NT2/D1 (cell line): ENCODE data around the gene RANBP6.
"Not testable (repeated sequence)": the region's sequence is repeated elsewhere in the genome, so short reads cannot be mapped to it uniquely, and the experiment has no call there.

Source experiments
- DNase-seq: peaks from one replicate; pipeline ENCODE4 v3.0.0-alpha.2; 2011; ENCODE audit warnings: low read depth, low spot score
- H3K27me3 ChIP-seq: 2 replicates; pipeline ENCODE4 v1.6.0; 2011; ENCODE audit warnings: mild to moderate bottlenecking; ENCODE audit not compliant: insufficient read length, insufficient read depth
- H3K36me3 ChIP-seq: 2 replicates; pipeline ENCODE4 v1.6.1; 2011; ENCODE audit warnings: mild to moderate bottlenecking, low read length, mixed read lengths; ENCODE audit not compliant: insufficient read depth, insufficient read length
- H3K4me1 ChIP-seq: 2 replicates; pipeline ENCODE4 v1.5.1; 2011; ENCODE audit not compliant: insufficient read depth, insufficient read length
- H3K4me3 ChIP-seq: 2 replicates; pipeline ENCODE4 v1.5.1; 2011; ENCODE audit warnings: low read depth; ENCODE audit not compliant: insufficient read length
- H3K9ac ChIP-seq: 2 replicates; pipeline ENCODE4 v1.6.0; 2011; ENCODE audit warnings: low read depth; ENCODE audit not compliant: insufficient read length
- H3K9me3 ChIP-seq: 2 replicates; pipeline ENCODE4 v1.5.1; 2011; ENCODE audit warnings: mild to moderate bottlenecking, low read length; ENCODE audit not compliant: insufficient read depth
- SUZ12 ChIP-seq: IDR thresholded peaks from 2 replicates; pipeline ENCODE4 v1.6.1; 2011; ENCODE audit not compliant: insufficient read length, insufficient read depth; ENCODE audit errors: extremely low read depth
- YY1 ChIP-seq: IDR thresholded peaks from 2 replicates; pipeline ENCODE4 v1.6.1; 2011; ENCODE audit not compliant: insufficient read length, insufficient read depth
- ZNF274 ChIP-seq: IDR thresholded peaks from 2 replicates; pipeline ENCODE4 v1.6.1; 2011; ENCODE audit warnings: mild to moderate bottlenecking, low read depth, low read length

RANBP6 gene

DNA sequence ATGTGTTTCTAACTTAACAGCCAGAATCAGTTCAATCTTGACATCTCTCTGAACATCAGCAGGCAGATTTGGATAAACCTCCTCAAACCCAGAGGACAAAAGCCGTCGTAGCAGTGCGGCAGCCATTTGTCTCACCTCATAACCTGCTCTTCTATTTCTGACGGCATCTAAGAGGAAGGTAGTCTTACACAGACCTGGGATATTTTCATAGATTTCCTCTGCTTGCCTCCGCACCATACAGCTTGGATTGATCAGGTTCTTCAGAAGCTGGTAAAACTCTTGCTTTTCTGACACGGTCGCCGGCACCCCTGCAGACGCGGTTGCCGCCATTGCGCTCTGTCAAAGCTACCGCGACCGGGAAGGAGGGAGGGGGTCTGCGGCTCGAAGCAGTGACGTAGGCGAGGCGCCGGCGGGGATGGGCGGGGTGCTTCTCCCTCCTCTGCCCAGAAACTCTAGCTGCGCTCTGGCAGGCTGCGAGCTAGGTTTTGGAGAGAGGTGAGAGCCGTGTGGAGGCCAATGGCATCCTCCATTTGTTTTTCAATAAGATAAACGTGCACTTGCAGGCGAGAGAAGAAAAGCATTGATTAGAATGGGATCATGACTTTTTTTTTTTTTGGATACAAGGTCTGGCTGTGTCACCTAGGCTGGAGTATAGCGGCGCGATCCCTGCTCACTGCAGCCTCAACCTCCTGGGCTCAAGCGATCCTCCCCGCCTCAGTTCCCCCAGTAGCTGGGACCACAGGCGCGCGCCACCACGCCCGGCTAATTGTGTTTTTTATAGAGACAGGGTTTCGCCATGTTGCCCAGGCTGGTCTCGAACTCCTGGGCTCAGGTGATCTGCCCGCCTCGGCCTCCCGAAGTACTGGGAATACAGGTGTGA lies at the start of gene RANBP6:
Gene RANBP6, minus strand, starts transcription at position 347 of the 880 bp plus-strand sequence. Its CDS starts 17 bp downstream, at position 330.
- no peaks in the 10 kb centered on the region for H3K27me3 ChIP-seq
- H3K9me3 ChIP-seq, result peaks cover 24% of the 10 kb centered on the region
- no peaks in the 10 kb centered on the region for H3K4me1 ChIP-seq
- peak within 1 kb of the TSS; percentile 66 for H3K9ac ChIP-seq
- no peak for TF ChIP-seq SUZ12
- TF ChIP-seq YY1, result peak; percentile 91
- no peak for TF ChIP-seq ZNF274
- H3K4me3 ChIP-seq, result peak within 1 kb of the TSS; percentile 71
- DNase-seq, result peak; percentile 87
- H3K36me3 ChIP-seq, result peaks cover 40% of the 10 kb centered on the region

- H3K9ac ChIP-seq, H3K27me3 ChIP-seq, H3K4me1 ChIP-seq, H3K4me3 ChIP-seq, DNase-seq, H3K36me3 ChIP-seq: not testable (repeated sequence)
- H3K9me3 ChIP-seq, result peaks cover 25% of the 10 kb centered on the region
Observed at GRCh38 chr9:6063146-6063545, 47.7 kb upstream of the RANBP6 start.

DNA sequence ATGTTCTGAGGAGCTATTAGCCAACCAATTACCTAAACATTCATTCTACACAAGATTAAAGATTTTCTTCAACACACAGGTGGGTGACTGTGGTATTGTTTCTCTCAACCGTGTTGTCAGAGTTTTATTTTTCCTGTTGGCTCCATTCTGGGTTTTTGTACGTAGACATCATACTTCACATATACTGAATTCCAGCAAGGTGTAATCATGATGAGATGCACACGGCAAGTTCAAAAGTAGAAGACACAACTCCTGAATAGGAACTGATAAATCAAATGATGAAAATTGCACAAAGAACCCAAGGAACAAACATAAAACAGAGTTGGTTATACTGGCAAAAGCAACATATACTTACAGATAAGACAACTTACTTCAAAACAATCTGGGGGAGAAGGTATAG lies 40.2 kb upstream of the RANBP6 start:
- Histone ChIP-seq H3K4me3 (no peak overlapping the region), H3K9ac (no peak overlapping the region), H3K4me1 (no peaks in the 10 kb centered on the region), H3K9me3 (no peaks in the 10 kb centered on the region), H3K27me3 (no peaks in the 10 kb centered on the region), H3K36me3 (no peaks in the 10 kb centered on the region)
- TF ChIP-seq ZNF274, result no peak
- no peak for TF ChIP-seq SUZ12
- no peak for TF ChIP-seq YY1
- DNase-seq, result no peak

GRCh38 chr9:6055216-6055615 lies 39.8 kb upstream of the RANBP6 start:
- Histone ChIP-seq H3K9me3 (no peaks in the 10 kb centered on the region), H3K9ac (no peak overlapping the region), H3K4me1 (no peaks in the 10 kb centered on the region), H3K36me3 (no peaks in the 10 kb centered on the region), H3K27me3 (no peaks in the 10 kb centered on the region), H3K4me3 (no peak overlapping the region)
- TF ChIP-seq YY1, result no peak
- TF ChIP-seq SUZ12, result no peak
- no peak for TF ChIP-seq ZNF274
- DNase-seq, result peak; percentile 92

DNA sequence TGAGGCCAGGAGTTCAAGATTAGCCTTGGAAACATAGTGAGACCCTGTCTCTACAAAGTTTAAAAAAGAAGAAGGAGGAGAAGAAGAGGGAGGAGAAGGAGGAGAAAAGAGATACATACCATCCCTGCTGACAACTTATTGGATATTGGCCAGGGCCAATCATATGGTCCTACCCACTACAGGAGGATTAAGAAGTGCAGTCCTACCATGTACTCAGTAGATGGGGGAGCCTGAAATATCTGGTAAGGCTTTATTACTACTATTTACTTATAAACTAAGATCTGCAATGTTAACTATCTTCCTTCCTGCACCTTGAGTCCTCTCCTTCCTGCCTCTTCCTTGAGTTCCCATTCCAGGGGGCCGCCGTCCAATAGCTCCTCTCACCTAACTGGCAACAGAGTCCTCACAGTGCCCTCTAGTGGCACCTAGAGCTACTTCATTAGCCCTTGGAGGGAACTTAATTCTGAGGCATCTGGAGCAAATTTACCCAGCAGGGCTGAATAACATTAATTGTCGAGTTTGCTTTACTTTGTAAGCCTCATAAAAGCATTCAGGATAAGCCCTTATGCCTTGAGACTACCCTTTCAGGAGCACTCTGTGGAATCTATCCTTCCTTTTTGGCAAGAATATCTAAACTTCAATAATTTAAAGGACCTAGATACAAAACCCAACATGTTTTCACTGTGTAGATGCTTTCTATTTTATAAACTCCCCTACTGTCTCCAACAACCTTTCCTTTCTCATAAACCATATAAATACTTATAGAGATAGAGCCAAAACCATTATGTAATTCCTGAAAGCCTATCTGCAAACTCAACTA lies 39.1 kb upstream of the RANBP6 start:
- TF ChIP-seq YY1, result no peak
- TF ChIP-seq SUZ12, result no peak
- TF ChIP-seq ZNF274, result no peak
- H3K27me3 ChIP-seq, result no peaks in the 10 kb centered on the region
- H3K9ac ChIP-seq, result no peak overlapping the region
- no peaks in the 10 kb centered on the region for H3K4me1 ChIP-seq
- DNase-seq, result peak; percentile 74
- H3K9me3 ChIP-seq, result no peaks in the 10 kb centered on the region
- H3K36me3 ChIP-seq, result no peaks in the 10 kb centered on the region
- H3K4me3 ChIP-seq, result no peak overlapping the region

DNA sequence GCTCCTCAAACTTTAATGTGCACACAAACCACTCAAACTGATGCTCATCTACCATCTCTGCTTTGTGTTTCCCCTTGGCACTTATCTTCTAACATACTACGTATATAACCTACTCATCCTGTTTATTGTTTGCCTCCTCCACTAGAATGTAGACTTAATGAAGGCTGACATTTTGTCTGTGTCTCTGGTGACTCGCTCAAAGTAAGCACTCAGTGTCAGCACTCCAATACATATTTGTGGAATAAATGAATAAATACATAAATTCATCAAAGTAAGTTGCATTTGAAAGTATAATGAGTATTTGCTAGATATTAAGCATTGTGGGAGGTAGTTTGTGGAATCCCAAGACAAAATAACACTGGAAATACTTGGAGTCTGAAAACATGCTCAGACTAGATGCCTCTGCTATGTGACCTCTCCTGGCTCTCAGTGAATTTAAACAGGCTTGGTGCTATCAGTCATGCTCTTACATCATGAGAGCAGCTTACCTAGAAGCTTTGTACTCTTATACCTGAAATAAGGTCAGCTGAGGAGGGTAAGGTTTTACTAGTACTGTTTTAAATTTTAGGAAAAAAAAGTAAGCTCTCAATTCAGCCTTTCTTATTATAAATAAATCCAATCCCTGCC lies 37.0 kb upstream of the RANBP6 start:
- Histone ChIP-seq H3K9ac (no peak overlapping the region), H3K9me3 (no peaks in the 10 kb centered on the region), H3K4me3 (no peak overlapping the region), H3K27me3 (no peaks in the 10 kb centered on the region), H3K4me1 (no peaks in the 10 kb centered on the region), H3K36me3 (no peaks in the 10 kb centered on the region)
- no peak for TF ChIP-seq ZNF274
- TF ChIP-seq SUZ12, result no peak
- TF ChIP-seq YY1, result no peak
- no peak for DNase-seq

DNA sequence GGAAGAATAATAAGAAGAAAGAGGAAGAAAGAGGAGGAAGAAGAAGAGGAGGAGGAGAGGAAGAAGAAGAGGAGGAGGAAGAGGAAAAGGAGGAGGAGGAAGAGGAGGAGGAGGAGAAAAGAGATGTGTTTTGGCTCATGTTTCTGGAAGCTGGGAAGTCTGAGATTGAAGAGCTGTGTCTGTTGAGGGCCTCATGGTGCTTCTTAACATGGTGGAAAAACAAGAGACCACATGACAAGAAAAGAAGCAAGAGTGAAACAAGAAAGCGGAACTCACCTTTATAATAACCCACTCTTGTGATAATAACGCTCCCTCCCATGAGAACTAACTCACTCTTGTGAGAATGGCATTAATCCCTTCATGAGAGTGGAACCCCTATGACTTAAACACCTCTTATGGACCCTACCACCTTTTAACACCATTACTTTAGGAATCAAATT lies 36.1 kb upstream of the RANBP6 start:
- no peak for TF ChIP-seq ZNF274
- TF ChIP-seq SUZ12, result no peak
- TF ChIP-seq YY1, result no peak
- Histone ChIP-seq H3K4me3 (no peak overlapping the region), H3K27me3 (no peaks in the 10 kb centered on the region), H3K9me3 (no peaks in the 10 kb centered on the region), H3K9ac (no peak overlapping the region), H3K36me3 (no peaks in the 10 kb centered on the region), H3K4me1 (no peaks in the 10 kb centered on the region)
- no peak for DNase-seq
